HG03097 (cell line): Measurements from ENCODE around the gene TCF15.

Experiments
- ATAC-seq: cut with Tn5 transposase; IDR thresholded peaks from one replicate; pipeline ENCODE4 v1.9.1; 2021; ENCODE audit not compliant: unreplicated experiment, low FRiP score

Gene TCF15

GRCh38 chr20:558117-558516 lies 52.0 kb downstream of the TCF15 start:
- ATAC-seq: no peak

GRCh38 chr20:556984-557383 lies 53.1 kb downstream of the TCF15 start:
- ATAC-seq: no peak

- ATAC-seq: no peak
These were observed 54.1 kb downstream of the TCF15 start for GRCh38 chr20:555976-556385.
